ENCODE measurements around the gene LYST.
A peak's percentile ranks its signal among the peaks of the same experiment; 100 is the strongest.
"Not testable (repeated sequence)": the region's sequence is repeated elsewhere in the genome, so short reads cannot be mapped to it uniquely, and the experiment has no call there.

LYST gene

GRCh38 chr1:235866205-235866912, at the start of gene LYST:
LYST (minus strand) TSS chr1:235866906; CDS start chr1:235830417, 36,489 bp downstream.
- H2AFZ ChIP-seq (ENCODE audit: low read length) = peak within 1 kb of the TSS; percentile 89
- H3K9me3 ChIP-seq (ENCODE audit: low read length) = no peaks in the 10 kb centered on the region
- H3K4me1 ChIP-seq (ENCODE audit: insufficient read depth, low read length, severe bottlenecking) = peaks cover 22% of the 10 kb centered on the region
- H3K79me2 ChIP-seq (ENCODE audit: insufficient read depth, low read length) = no peaks in the 10 kb centered on the region
- H3K9me2 ChIP-seq (ENCODE audit: low read depth, low read length) = no peaks in the 10 kb centered on the region
- no peaks in the 10 kb centered on the region for H3F3A ChIP-seq (ENCODE audit: insufficient read depth, low read length)
- peak within 1 kb of the TSS; percentile 92 for H3K4me3 ChIP-seq (ENCODE audit: low read depth, low read length, poor library complexity, severe bottlenecking)
- H3K9ac ChIP-seq (ENCODE audit: low read length) = peak within 1 kb of the TSS; percentile 81
- TF ChIP-seq EZH2 (IDR thresholded peaks at IDR 0.05; ENCODE audit: borderline replicate concordance, low read length) (no peak), CTCF (IDR thresholded peaks at IDR 0.05; ENCODE audit: low read length) (peak; percentile 31; the same call in 1 of the 2 replicates)
- peak within 1 kb of the TSS; percentile 28 for H3K27ac ChIP-seq (ENCODE audit: low read depth, low read length, poor library complexity, severe bottlenecking)
- no peaks in the 10 kb centered on the region for H3K36me3 ChIP-seq (ENCODE audit: insufficient read depth, low read length)
- peak within 1 kb of the TSS; percentile 93 for H3K4me2 ChIP-seq (ENCODE audit: low read length)
- no peaks in the 10 kb centered on the region for H4K20me1 ChIP-seq (ENCODE audit: insufficient read depth, low read length)
- no peaks in the 10 kb centered on the region for H3K27me3 ChIP-seq (ENCODE audit: insufficient read depth, low read length)

- H3K4me1 ChIP-seq (ENCODE audit: insufficient read depth, low read length, severe bottlenecking); H3K9ac ChIP-seq (ENCODE audit: low read length); H2AFZ ChIP-seq (ENCODE audit: low read length); H3K4me3 ChIP-seq (ENCODE audit: low read depth, low read length, poor library complexity, severe bottlenecking); H3K36me3 ChIP-seq (ENCODE audit: insufficient read depth, low read length); H3K9me2 ChIP-seq (ENCODE audit: low read depth, low read length); H3F3A ChIP-seq (ENCODE audit: insufficient read depth, low read length); H3K79me2 ChIP-seq (ENCODE audit: insufficient read depth, low read length); H4K20me1 ChIP-seq (ENCODE audit: insufficient read depth, low read length); H3K4me2 ChIP-seq (ENCODE audit: low read length); H3K27ac ChIP-seq (ENCODE audit: low read depth, low read length, poor library complexity, severe bottlenecking); H3K9me3 ChIP-seq (ENCODE audit: low read length); H3K27me3 ChIP-seq (ENCODE audit: insufficient read depth, low read length): not testable (repeated sequence)
Measured at GRCh38 chr1:235915489-235915888, 48.8 kb upstream of the LYST start.

DNA sequence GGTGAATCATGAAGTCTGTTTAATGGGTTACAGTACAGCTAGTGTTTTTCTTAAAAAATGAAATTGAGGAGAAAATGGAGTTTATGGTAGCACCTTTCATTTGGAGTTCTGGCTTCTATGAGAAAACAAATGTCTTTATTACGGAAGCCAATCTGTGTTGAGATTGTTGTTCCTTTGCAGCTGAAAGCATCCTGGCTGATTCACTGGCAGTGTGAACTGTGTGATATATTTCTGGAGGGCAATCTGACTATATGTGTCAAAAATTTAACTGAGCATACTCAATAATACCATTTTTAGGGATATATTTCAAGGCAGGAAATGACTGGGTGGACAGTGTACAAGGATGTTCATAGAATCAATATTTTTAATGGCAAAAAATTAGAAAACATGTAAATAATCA, 46.6 kb upstream of the LYST start:
- Histone ChIP-seq H3F3A (ENCODE audit: insufficient read depth, low read length) (no peaks in the 10 kb centered on the region), H3K4me3 (ENCODE audit: low read depth, low read length, poor library complexity, severe bottlenecking) (no peak overlapping the region), H3K9me2 (ENCODE audit: low read depth, low read length) (no peaks in the 10 kb centered on the region), H3K27ac (ENCODE audit: low read depth, low read length, poor library complexity, severe bottlenecking) (no peak overlapping the region), H3K9me3 (ENCODE audit: low read length) (no peaks in the 10 kb centered on the region), H3K9ac (ENCODE audit: low read length) (no peak overlapping the region), H4K20me1 (ENCODE audit: insufficient read depth, low read length) (no peaks in the 10 kb centered on the region), H3K79me2 (ENCODE audit: insufficient read depth, low read length) (no peaks in the 10 kb centered on the region), H2AFZ (ENCODE audit: low read length) (no peak overlapping the region), H3K4me1 (ENCODE audit: insufficient read depth, low read length, severe bottlenecking) (no peaks in the 10 kb centered on the region), H3K27me3 (ENCODE audit: insufficient read depth, low read length) (no peaks in the 10 kb centered on the region), H3K4me2 (ENCODE audit: low read length) (no peak overlapping the region), H3K36me3 (ENCODE audit: insufficient read depth, low read length) (no peaks in the 10 kb centered on the region)
- no peak for TF ChIP-seq EZH2 (IDR thresholded peaks at IDR 0.05; ENCODE audit: borderline replicate concordance, low read length)
- no peak for TF ChIP-seq CTCF (IDR thresholded peaks at IDR 0.05; ENCODE audit: low read length)

GRCh38 chr1:235911876-235912275, 45.2 kb upstream of the LYST start:
- no peaks in the 10 kb centered on the region for H3K9me2 ChIP-seq (ENCODE audit: low read depth, low read length)
- no peak overlapping the region for H3K9ac ChIP-seq (ENCODE audit: low read length)
- H4K20me1 ChIP-seq (ENCODE audit: insufficient read depth, low read length) = no peaks in the 10 kb centered on the region
- no peak overlapping the region for H3K4me3 ChIP-seq (ENCODE audit: low read depth, low read length, poor library complexity, severe bottlenecking)
- H3K4me1 ChIP-seq (ENCODE audit: insufficient read depth, low read length, severe bottlenecking) = no peaks in the 10 kb centered on the region
- H3F3A ChIP-seq (ENCODE audit: insufficient read depth, low read length) = no peaks in the 10 kb centered on the region
- H3K27me3 ChIP-seq (ENCODE audit: insufficient read depth, low read length) = no peaks in the 10 kb centered on the region
- TF ChIP-seq EZH2 (IDR thresholded peaks at IDR 0.05; ENCODE audit: borderline replicate concordance, low read length) = no peak
- no peak for TF ChIP-seq CTCF (IDR thresholded peaks at IDR 0.05; ENCODE audit: low read length)
- H3K27ac ChIP-seq (ENCODE audit: low read depth, low read length, poor library complexity, severe bottlenecking) = no peak overlapping the region
- H3K79me2 ChIP-seq (ENCODE audit: insufficient read depth, low read length) = no peaks in the 10 kb centered on the region
- H3K36me3 ChIP-seq (ENCODE audit: insufficient read depth, low read length) = no peaks in the 10 kb centered on the region
- H2AFZ ChIP-seq (ENCODE audit: low read length) = no peak overlapping the region
- H3K4me2 ChIP-seq (ENCODE audit: low read length) = no peak overlapping the region
- H3K9me3 ChIP-seq (ENCODE audit: low read length) = no peaks in the 10 kb centered on the region

Measured in OCI-LY1 (cell line).